ENCODE data around the gene BCL7A.

Gene BCL7A

DNA sequence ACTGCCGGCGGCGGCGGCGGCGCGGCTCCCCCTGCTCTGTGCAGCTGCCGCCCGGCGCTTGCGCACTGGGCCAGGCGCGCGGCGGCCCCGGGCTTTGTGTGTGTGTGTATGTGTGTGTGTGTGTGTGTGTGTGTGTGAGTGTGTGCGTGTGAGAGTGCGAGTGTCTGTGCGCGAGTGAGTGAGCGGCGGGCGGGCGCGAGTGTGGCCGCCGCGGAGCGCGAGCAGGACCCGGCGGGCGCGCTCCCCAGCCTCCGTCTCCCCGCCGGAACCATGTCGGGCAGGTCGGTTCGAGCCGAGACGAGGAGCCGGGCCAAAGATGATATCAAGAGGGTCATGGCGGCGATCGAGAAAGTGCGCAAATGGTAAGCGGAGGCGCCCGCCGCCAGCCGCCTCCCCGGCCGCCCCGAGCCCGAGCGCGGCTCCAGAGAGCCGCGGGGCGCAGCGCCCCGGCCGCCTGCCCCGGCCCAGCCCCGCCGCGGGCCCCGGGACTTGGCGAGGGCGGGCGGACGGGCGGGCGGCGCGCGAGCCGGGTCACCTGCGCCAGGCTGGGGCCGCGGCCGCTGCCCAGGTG lies at the start of gene BCL7A:
TSS of gene BCL7A (plus strand) at position 63 of the 571 bp plus-strand sequence. CDS start at position 271, 208 bp downstream.
- H3K4me1 ChIP-seq (ENCODE audit: insufficient read depth, low read length, severe bottlenecking), result peaks cover 61% of the 10 kb centered on the region
- peaks cover 25% of the 10 kb centered on the region for H3K36me3 ChIP-seq (ENCODE audit: insufficient read depth, low read length)

DNA sequence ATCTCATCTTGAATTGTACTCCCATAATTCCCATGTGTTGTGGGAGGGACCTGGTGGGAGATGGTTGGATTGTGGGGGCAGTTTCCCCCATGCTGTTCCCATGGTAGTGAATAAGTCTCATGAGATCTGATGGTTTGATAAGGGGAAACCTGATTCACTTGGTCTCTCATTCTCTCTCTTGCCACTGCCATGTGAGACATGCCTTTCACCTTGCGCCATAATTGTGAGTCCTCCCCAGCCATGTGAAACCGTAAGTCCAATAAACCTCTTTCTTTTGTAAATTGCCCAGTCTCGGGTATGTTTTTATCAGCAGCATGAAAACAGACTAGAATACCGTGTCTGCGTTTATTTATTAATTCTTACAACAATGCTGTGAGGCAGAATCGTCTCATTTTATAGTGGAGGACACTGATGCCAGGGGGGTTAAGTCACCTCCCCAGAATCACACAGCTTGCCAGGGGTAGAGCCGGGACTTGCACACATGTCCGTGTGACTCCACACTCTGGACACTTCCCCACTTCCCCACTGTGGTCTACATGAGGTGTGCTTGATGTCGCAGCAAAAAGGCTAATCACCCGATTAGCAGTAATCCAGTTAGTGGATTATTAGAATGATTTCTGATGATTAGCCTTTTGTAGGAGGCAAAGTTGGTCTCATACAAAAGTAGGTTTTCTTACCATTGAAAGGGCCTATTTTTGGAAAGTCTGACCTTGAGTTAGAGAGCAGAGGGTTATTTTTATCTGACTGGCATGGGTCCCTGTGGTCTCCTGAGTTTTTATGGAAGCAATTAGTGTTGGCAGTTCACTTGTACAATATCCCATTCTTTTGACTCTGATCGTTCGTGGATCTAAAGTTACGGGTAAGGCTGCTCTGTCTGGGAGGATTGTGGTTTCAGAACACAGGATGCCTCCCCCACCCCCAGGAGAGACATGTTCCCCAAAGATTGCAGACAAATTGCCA lies 47.4 kb upstream of the BCL7A start:
- peaks cover 9% of the 10 kb centered on the region for H3K4me1 ChIP-seq (ENCODE audit: insufficient read depth, low read length, severe bottlenecking)
- no peaks in the 10 kb centered on the region for H3K36me3 ChIP-seq (ENCODE audit: insufficient read depth, low read length)
- no peak for TF ChIP-seq EZH2 (IDR thresholded peaks at IDR 0.05; ENCODE audit: borderline replicate concordance, low read length)
- TF ChIP-seq, protein P1, sequence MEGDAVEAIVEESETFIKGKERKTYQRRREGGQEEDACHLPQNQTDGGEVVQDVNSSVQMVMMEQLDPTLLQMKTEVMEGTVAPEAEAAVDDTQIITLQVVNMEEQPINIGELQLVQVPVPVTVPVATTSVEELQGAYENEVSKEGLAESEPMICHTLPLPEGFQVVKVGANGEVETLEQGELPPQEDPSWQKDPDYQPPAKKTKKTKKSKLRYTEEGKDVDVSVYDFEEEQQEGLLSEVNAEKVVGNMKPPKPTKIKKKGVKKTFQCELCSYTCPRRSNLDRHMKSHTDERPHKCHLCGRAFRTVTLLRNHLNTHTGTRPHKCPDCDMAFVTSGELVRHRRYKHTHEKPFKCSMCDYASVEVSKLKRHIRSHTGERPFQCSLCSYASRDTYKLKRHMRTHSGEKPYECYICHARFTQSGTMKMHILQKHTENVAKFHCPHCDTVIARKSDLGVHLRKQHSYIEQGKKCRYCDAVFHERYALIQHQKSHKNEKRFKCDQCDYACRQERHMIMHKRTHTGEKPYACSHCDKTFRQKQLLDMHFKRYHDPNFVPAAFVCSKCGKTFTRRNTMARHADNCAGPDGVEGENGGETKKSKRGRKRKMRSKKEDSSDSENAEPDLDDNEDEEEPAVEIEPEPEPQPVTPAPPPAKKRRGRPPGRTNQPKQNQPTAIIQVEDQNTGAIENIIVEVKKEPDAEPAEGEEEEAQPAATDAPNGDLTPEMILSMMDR (IDR thresholded peaks at IDR 0.05; ENCODE audit: low read length), result no peak
- H2AFZ ChIP-seq (ENCODE audit: low read length), result no peak overlapping the region
- H3K9me3 ChIP-seq (ENCODE audit: low read length), result peaks cover 9% of the 10 kb centered on the region
- H3K79me2 ChIP-seq (ENCODE audit: insufficient read depth, low read length), result no peaks in the 10 kb centered on the region
- no peak overlapping the region for H3K4me3 ChIP-seq (ENCODE audit: low read depth, low read length, poor library complexity, severe bottlenecking)
- H3K9ac ChIP-seq (ENCODE audit: low read length), result no peak overlapping the region
- H3K27me3 ChIP-seq (ENCODE audit: insufficient read depth, low read length), result no peaks in the 10 kb centered on the region
- no peaks in the 10 kb centered on the region for H3K9me2 ChIP-seq (ENCODE audit: low read depth, low read length)
- H3K4me2 ChIP-seq (ENCODE audit: low read length), result no peak overlapping the region
- H4K20me1 ChIP-seq (ENCODE audit: insufficient read depth, low read length), result no peaks in the 10 kb centered on the region
- no peaks in the 10 kb centered on the region; the same call in 1 of the 2 replicates for H3F3A ChIP-seq (ENCODE audit: insufficient read depth, low read length)
- no peak overlapping the region for H3K27ac ChIP-seq (ENCODE audit: low read depth, low read length, poor library complexity, severe bottlenecking)

More for the DNA sequence above, at the start of gene BCL7A:
- Histone ChIP-seq H3K4me2 (ENCODE audit: low read length) (peak within 1 kb of the TSS; percentile 78), H3K27ac (ENCODE audit: low read depth, low read length, poor library complexity, severe bottlenecking) (peak within 1 kb of the TSS; percentile 97), H3K4me3 (ENCODE audit: low read depth, low read length, poor library complexity, severe bottlenecking) (peak within 1 kb of the TSS; percentile 86), H3K9ac (ENCODE audit: low read length) (peak within 1 kb of the TSS; percentile 96), H3K9me3 (ENCODE audit: low read length) (peaks cover 7% of the 10 kb centered on the region), H4K20me1 (ENCODE audit: insufficient read depth, low read length) (no peaks in the 10 kb centered on the region), H3K79me2 (ENCODE audit: insufficient read depth, low read length) (peaks cover 42% of the 10 kb centered on the region), H3F3A (ENCODE audit: insufficient read depth, low read length) (no peaks in the 10 kb centered on the region), H3K27me3 (ENCODE audit: insufficient read depth, low read length) (no peaks in the 10 kb centered on the region), H2AFZ (ENCODE audit: low read length) (no peak within 1 kb of the TSS), H3K9me2 (ENCODE audit: low read depth, low read length) (no peaks in the 10 kb centered on the region)
- no peak for TF ChIP-seq EZH2 (IDR thresholded peaks at IDR 0.05; ENCODE audit: borderline replicate concordance, low read length)
- TF ChIP-seq, protein P1 (IDR thresholded peaks at IDR 0.05; ENCODE audit: low read length), result no peak

- Histone ChIP-seq H2AFZ (ENCODE audit: low read length) (no peak overlapping the region), H3K4me1 (ENCODE audit: insufficient read depth, low read length, severe bottlenecking) (peaks cover 16% of the 10 kb centered on the region), H3K36me3 (ENCODE audit: insufficient read depth, low read length) (no peaks in the 10 kb centered on the region), H3F3A (ENCODE audit: insufficient read depth, low read length) (peaks cover 4% of the 10 kb centered on the region; the same call in 1 of the 2 replicates), H3K27me3 (ENCODE audit: insufficient read depth, low read length) (no peaks in the 10 kb centered on the region), H3K9me3 (ENCODE audit: low read length) (peaks cover 9% of the 10 kb centered on the region), H3K79me2 (ENCODE audit: insufficient read depth, low read length) (no peaks in the 10 kb centered on the region), H3K9me2 (ENCODE audit: low read depth, low read length) (no peaks in the 10 kb centered on the region), H4K20me1 (ENCODE audit: insufficient read depth, low read length) (no peaks in the 10 kb centered on the region), H3K27ac (ENCODE audit: low read depth, low read length, poor library complexity, severe bottlenecking) (no peak overlapping the region), H3K9ac (ENCODE audit: low read length) (no peak overlapping the region), H3K4me2 (ENCODE audit: low read length) (no peak overlapping the region), H3K4me3 (ENCODE audit: low read depth, low read length, poor library complexity, severe bottlenecking) (no peak overlapping the region)
- no peak for TF ChIP-seq EZH2 (IDR thresholded peaks at IDR 0.05; ENCODE audit: borderline replicate concordance, low read length)
- TF ChIP-seq, protein P1 (IDR thresholded peaks at IDR 0.05; ENCODE audit: low read length), result no peak
These were observed 46.7 kb upstream of the BCL7A start for GRCh38 chr12:121975021-121975420.

Data from OCI-LY1 (cell line).